GM21717 (cell line): ENCODE results near the gene SLC24A3.

Experiments
- ATAC-seq: cut with Tn5 transposase; IDR thresholded peaks from one replicate; pipeline ENCODE4 v1.9.1; 2021; ENCODE audit warnings: mild to moderate bottlenecking, moderate library complexity; ENCODE audit not compliant: unreplicated experiment

Gene SLC24A3

DNA sequence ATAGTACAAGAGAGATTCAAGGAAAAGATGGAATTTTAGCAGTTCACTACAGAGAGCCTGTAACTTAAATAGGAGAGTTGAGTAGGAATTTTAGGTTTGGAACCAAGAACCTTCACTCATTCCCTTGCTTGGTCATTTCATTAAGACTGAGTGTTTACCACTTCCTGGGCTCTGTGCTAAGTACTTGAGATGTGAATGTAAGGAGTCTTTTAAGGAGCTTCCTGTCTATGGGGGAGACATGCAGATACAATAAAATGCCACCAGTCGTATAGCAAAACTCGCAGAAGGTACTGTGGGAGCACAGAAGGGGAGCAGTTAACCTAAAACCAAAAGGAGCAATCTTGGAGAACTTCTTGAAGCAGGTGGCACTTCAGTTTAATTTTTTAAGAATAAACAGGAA lies 204.2 kb downstream of the SLC24A3 start:
- no peak for ATAC-seq

DNA sequence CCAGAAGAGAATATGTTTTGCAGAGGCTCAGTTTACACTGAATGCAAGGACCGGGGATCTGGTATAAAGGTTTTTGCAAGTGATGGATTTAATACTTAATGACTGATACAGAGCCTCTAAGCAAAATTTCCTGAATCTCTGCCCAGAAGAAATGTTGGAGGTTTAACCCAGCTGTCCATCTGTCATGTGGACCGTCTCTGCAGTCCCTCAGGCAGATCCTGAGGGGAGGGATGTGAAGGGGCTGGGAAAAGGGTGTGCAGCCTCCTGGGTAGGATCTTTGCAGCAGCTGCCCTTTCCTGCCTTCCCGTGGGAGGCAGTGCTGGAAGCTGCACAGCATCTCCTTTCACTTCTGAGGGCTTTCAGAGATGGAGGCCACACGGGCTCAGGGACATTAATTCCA lies 207.0 kb downstream of the SLC24A3 start:
- ATAC-seq: no peak

DNA sequence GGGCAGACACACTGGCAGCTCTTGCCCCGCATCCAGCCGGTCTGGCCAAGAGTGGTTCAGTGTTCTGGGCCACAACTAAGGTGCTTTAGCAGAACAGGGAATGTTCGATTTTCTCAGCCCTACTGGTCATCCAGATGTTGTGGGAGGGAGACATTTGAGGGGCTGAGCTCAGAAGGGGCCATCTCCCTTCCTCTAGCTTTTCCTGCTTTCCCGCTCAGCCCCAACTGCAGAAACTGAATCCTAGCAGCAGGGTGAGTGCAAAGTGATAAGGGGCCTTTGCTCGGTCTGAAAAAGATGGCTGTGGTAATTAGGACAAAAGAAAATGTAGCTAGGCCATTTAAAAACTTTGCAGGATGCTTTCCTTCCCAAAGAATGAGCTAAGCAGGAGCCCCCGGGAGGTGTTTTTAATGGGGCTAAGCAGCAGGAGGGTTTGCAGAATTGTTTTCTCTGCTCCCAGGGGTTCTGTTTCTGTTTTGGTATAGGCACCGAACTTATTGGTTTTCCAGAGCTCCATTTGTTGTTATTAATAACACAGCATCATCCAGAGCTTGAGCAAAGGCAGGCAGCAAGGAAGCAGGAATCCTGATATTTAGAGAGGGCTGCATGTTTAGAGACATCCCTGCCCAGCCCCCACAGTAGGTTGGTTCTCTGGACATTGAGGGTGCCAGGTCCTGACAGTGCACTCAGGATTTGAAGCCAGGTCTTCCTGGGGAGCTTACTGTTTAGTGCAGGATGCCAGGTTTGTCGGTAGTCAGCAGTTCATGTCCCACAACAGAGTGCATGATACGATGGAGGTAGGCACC lies 210.9 kb downstream of the SLC24A3 start:
- no peak for ATAC-seq

DNA sequence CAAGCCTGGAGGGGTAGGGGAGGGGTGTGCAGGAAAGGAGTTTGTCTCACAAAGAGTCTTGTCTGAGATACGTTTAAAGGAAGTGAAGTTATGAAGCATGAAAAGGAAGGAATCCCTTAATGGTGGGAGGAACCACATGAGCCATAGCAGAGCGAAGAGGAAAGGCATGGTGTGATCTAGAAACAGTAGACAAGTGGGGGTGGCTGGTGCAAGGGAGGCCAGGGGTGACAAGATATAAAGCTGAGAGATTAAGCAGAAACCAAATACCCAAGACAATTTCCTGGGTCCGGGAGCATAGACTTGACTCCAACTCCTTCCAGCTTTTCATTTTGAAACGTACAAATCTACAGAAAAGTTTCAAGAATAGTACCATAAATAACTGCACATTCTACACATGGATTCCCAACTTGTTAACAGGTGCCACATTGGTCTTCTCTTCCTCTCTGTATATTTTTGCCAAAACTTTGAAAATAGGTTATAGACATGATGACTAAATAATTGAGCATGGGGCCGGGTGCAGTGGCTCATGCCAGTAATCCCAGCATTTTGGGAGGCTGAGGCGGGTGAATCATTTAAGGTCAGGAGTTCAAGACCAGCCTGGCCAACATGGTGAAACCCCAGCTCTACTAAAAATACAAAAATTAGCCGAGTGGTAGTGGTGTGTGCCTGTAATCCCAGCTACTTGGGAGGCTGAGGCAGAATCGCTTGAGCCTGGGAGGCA lies 211.6 kb downstream of the SLC24A3 start:
- ATAC-seq: no peak

DNA sequence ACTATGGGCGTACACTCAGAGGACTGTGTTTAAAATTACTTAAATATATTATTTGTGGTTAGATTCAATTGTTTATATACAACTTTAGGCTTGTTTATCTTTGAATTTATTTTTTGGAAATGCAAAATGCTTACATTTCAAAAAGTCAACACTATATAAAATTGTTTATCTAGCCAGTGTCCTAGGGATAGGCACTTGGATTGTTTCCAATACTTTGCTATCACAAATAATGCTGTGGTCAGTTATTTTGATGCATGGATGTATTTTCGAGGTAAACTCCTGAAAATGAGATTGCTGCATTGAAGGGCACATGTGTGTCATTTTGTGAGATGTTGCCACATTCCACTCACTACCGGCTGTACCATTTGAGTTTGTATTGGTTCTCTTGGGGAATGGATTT lies 213.9 kb downstream of the SLC24A3 start:
- ATAC-seq: no peak

DNA sequence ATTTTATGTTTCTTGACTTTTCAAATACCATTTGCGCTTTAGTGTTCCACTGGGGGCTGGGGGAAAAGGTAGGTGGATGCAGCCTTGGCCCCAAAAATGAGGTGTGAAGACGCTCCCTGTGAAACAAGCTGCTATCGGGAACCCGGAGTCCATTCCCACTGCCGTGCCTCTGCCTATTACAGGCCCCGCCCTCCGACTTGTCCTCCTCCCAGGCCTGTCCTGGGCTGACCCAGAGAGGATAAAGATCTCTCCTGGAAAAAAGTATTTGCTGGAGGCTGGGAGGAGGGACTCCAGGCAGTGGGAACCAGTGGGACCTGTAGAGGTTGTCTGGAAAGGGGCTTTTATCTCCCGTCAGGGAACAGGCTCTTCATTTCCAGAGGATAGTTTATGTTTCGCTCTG lies 215.0 kb downstream of the SLC24A3 start:
- ATAC-seq: no peak

DNA sequence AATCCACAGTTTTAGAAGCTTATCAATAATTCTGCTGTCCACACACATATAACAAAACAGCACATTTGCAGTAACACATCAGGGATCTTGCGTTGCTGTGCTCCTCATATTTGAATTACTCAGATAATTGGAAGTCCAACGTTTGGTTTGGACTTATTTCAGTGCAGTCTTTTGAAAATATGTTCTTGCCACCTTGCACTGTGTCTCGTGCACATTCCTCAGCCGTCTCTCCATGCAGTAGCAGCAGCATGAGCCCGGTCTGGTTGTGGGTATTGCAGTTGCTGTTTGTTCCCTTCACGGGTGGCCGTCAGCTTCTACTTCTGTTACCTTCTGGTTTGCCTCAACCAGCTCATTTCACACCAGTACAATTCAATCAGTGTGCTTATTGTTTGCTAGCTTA lies 215.5 kb downstream of the SLC24A3 start:
- ATAC-seq: no peak

DNA sequence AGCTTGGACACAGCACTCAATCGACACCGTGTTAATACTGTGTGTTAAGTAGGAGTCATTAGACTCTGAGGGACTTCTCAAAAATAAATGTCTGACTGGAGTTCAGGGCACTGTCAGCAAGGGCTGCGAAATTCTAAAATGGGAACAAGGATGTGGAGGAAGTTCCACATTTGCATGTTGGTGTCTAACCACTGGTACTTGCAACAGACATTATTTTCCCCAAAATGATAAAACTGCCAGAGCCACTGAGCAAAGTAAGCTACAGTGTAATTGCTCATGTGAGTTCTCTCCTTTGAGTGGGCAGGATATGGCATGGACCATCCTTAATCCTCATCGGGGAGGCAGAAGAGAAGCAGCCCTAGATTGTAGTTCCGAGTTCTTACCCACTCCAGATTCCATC lies 215.9 kb downstream of the SLC24A3 start:
- no peak for ATAC-seq

DNA sequence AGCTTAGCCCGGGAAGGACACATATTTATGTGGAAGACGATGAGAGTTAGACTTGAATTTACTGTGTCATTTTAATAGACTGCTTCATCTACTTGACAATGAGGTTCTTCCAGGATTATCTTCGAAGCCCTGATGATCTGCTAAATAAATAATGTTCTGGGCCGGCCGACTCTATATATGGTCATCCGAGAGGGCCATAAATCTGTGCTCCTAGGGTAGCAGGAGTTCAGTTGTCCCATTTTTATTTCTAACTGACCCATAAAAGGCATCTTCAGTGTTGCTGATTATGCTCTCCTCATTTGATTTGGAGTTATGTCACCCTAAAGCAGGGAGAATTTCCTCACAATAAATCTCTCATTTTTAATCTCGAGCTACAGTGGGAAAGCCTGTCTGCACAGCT lies 217.1 kb downstream of the SLC24A3 start:
- ATAC-seq: no peak

DNA sequence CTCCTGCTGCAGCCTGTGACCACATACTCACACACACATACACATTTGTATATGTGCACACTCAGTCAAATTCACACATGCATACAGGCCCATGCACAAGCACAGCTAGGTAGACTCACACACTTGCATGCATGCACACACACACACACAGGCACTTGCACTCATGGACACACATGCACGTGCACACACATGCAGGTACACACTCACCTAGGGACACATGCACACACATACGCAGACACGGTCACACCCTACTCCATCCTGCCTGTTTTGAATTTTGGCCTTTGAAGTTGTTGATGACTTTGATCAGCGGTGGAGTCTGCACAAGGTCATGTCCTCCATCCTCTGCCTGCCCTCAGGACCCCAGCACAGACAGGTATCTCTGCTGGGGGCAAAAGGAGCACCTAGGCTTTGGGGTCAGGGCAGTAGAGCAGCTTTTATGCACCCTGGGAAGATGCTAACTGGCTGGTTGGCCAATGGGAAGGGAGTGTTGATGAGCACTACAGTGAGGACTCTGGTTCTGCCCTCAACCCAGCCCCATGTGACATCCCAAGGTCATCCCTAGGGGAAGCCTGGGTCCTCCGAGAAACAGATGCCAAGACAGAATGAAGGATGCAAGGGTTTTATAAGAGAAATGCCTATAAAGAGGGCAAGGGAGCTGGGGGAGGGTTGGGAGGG lies 218.3 kb downstream of the SLC24A3 start:
- no peak for ATAC-seq

DNA sequence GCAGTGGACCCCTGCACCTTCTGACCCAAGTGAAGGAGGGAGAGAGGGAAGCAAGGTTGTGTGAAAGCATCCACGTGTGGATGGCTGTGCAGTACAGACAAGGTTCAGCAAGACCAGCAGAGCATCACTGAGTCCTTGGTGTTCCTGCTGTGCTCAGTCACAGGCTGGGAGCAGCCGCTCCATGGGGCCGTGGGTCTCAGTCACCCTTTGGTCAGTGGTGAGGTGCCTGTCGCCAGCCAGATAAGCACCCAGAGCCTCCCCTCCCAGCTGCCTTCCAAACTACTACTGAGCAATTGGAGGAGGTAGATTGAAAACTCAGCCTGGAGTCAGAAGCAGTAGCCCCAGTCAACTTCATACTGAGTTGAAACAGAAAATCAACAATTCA lies 218.9 kb downstream of the SLC24A3 start:
- ATAC-seq: no peak

DNA sequence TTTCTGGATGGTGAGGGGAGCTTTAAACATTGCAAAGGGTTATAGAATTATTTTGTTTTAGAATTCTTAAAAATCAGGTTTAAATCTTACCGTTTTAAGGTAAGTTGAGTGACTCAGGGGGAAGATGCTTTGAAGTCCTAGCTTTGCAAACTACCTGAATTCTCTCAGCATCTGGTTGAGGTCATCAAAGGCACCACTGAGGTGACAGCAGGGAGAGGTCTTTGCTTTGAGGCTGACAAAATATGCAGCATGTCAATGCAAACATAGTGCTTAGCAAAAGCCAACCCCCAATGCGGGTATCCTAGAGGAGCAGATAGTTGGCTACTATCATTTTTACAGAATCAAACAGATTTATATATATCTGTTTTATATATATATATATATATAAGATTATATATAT lies 219.5 kb downstream of the SLC24A3 start:
- ATAC-seq: no peak

DNA sequence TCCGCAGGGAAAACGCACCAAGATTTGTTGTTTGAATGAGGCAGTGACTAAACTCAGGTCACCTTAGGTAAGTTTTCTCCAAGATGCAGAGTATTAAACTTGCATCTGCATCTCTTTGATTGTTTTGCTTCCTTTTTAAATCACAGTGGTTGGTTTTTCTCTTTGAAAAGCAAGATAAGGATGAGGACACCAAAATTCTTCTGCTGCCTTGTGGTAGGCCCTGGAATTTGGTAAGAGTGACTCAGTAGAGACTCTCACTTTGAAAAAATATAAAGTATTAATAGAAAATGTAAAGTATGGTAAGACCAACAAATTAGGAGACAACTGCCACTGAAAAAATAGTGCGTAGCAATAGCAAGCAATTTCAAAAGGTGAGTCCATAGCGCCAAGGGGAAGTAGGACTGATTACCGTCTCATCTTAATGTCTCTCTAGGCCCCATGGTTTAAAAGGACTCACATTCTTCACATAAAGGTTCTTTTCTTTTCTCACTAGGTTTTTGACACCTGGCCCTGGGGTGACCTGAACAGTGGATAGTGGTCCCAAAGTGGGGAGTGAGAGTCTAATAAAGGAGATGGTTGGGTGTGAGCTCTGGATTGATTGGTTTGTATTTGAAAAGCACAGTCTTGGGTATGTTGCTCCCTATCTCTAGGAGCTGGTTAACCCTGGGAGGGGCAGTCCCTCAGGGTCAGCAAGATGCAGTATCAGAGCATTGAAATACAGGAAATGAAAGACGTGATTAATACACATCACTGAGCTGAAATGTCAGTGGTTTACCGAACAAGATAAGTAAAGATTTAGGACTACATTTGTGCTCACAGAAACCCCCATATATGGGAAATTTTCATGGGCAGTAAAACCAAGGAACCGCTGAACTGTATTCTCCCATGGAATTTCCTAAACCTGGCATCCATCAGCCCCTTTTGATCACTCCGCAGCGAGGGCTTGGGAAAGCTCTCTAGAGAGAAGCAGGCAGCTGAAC lies 221.2 kb downstream of the SLC24A3 start:
- no peak for ATAC-seq

DNA sequence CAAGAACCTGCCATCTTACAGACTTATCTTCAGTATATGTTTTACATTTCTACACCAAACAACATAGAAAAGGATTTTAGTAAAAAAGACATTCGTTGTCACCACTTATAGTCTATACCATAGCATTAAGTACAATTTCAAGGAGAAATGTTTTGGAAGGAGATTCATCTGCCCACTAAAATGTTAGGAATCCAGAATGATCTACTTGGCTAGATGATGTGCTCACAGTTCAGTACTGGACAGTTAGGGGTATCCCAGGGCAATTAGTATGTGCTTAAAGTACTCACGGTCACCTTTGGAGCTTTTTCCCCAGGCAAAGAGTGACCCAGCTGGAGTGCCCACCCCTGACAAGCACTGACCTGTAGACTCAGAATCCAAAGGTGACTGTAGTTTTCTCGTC lies 222.9 kb downstream of the SLC24A3 start:
- ATAC-seq: no peak

DNA sequence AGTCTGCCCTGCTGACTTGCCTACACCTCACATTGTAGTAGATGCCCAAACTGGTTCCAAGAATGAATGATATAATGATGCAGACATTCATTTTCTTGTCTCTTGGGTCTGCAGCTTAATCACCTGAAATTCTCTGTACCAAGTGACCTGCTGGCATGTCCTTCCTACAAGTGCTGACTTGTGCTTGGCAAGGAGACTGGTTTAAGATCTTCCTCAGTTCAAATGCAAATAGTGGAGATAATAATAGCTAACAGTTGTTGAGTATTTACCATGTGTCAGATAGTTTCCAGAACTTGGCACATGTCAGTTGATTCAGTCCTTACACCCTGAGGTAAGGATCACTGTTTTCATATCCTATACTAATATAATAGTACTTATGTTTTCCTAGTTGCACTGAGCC lies 223.4 kb downstream of the SLC24A3 start:
- ATAC-seq: no peak

DNA sequence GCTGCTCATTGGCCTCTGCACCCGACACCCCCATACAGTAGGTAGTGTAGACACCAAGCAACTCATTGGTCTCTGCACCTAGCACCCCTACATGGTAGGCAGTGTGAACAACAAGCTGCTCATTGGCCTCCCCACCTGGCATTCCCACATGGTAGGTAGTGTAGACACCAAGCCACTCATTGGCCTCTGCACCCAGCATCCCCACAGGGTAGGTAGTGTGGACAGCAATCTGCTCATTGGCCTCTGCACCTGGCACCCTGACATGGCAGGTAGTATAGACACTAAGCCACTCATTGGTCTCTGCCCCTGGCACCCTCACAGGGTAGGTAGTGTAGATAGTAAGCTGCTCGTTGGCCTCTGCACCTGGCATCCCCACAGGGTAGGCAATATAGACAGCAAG lies 226.0 kb downstream of the SLC24A3 start:
- ATAC-seq: no peak

DNA sequence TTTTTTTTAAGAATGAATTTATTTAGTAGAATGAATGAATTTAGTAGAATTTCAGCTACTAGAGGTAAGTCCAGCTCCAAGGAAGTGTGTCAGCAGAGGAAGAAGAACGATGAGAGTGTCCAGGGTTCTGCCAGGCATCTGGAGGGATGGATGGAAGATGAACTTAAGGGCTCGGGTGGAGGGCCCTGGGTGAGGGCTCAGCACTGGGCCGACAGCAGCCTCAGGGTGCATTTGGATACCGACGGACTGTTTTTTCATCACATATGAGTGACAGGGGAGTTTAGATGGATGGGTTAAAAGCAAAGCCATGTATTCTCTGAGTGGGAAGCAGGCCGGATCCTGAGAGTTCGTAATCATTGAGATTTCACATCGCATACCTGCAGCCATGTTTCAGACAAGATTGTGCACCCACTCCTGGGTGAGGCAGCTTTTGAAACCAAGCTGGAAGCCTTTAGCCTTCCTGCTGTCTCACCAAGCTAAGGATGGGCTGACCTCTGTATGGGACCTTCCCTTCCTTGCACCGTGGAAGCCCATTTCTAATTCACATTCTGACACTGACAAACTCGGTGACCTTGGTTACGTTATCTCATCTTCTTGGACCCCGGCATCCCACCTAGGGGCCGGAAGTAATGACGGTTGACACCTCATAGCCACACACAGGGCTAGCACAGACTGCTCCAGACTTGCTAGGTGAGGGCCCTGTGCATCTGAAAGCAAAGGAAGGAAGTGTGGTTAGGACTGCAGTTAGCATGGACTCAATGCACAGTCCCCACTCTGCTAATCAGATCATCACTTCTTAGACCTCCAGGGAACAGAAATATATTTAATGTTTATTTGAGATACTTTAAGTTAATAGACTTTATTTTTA lies 228.5 kb downstream of the SLC24A3 start:
- ATAC-seq: no peak

DNA sequence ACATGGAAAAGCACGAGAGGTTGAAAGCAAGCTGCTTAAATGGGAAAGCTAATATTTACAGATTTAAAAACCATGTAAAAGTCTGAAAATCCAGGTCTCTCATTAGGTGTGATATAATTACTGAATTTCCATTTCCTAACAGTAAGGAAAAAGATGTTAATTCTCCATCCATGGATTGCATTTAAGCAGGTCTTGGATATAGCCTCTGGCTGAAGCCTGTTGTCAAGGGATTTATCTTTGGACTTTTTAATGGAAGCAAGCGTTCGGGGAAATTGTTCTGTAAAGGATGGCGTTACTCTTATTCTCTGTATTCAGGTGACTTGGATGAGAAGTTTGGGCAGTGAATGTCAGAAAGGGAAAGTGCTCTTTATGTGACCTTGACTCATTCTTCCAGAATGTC lies 233.8 kb downstream of the SLC24A3 start:
- ATAC-seq: no peak

DNA sequence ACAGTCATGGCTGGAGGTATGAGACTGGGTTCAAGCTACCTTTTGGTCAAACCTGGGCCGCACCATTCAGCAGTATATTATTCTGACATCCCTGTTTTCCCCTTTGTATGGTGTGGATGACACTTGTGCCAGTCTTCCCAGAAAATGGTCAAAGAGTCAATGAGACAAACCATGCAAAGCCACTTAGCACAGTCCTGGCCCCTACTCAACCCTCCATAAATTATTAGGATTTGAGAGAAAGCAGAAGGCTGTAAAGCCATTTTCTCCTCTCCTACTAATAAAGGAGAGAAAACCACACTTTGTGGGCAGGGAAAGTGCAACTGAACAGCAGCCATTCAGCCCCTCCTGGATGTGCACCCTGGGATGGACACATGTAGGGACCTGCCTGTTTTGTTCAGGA lies 236.2 kb downstream of the SLC24A3 start:
- ATAC-seq: no peak

DNA sequence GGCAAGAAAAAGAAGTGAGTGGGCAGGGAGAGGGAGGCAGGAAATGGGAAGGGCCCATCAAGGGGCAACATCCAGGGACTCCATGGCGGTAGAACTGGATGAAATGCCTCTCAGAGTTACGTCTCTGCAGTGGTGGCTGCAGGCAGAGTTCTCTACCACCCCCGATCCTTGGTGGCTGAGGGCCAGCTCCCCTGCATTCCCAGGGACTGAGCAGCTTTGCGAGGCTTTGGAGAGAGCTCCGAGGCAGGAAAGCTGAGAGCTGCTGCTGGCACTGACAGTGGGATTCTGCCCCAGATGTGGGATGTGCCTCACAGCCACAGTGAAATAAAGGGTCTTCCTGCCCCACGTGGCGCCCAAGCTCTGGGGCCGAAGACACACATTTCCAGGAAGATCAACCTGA lies 236.6 kb downstream of the SLC24A3 start:
- no peak for ATAC-seq
